Left lung (tissue), 10 donors: ENCODE data around the gene RNF223. TPM values are rescaled to one million over a fixed set of nuclear protein-coding genes. Genes with fewer than 3 reads are reported as not detected.

ENCODE experiments used
- ATAC-seq: fragments of 200-7000 bp; cut with Tn5 transposase; one replicate; pipeline ENCODE4 v1.9.1; 2020; ENCODE audit warnings: moderate library complexity
- DNase-seq, 4 donors: peaks; one replicate each; pipeline ENCODE4 v3.0.0-alpha.2; 2013 to 2020
- H3K27ac ChIP-seq, 2 donors: fragments of 200-600 bp; sonication (generic) in 1 of 2; one replicate each; pipeline versions ENCODE4 v1.5.0 to v1.8.0; 2020 to 2021
- H3K27me3 ChIP-seq, 2 donors: fragments of 200-600 bp; sonication (generic) in 1 of 2; one replicate each; pipeline versions ENCODE4 v1.5.0 to v1.8.0; 2020 to 2021
- H3K36me3 ChIP-seq, 2 donors: fragments of 200-600 bp; sonication (generic) in 1 of 2; one replicate each; pipeline versions ENCODE4 v1.5.0 to v1.8.0; 2020 to 2021
- H3K4me1 ChIP-seq, 2 donors: fragments of 200-600 bp; one replicate each; pipeline ENCODE4 v1.8.0; 2021
- H3K4me3 ChIP-seq, 2 donors: fragments of 200-600 bp; sonication (generic) in 1 of 2; one replicate each; pipeline versions ENCODE4 v1.5.0 to v1.8.0; 2020 to 2021; ENCODE audit warnings: mild to moderate bottlenecking in 1 of 2
- H3K9me3 ChIP-seq, 2 donors: fragments of 200-600 bp; sonication (generic) in 1 of 2; one replicate each; pipeline versions ENCODE4 v1.5.0 to v1.8.0; 2020 to 2021
- intact Hi-C, 2 donors: fragments of 100-400 bp; cut with DNase I; formaldehyde crosslinking; loops; one replicate each; pipeline versions ENCODE4 v1.11.2 to v1.14.2; 2022
- polyA plus RNA-seq, 6 donors: library from polyadenylated mRNA; unstranded; fragments of 120-200 nt; gene quantifications; one replicate each; pipeline ENCODE4 v1.2.1, GENCODE V29; 2013; ENCODE audit not compliant: insufficient read length in 6 of 6
- total RNA-seq, 2 donors: library from RNA; stranded (reverse); fragmentation: NEBNext Ultra II Directional; extraction: Animal tissue kit (Norgen Biotek cat#: 25700); gene quantifications; one replicate each; pipeline ENCODE4 v1.2.1, GENCODE V29; 2021
- TF ChIP-seq, protein P1 (sequence below), 2 donors: fragments of 200-600 bp; sonication (generic) in 1 of 2; IDR thresholded peaks; one replicate each; pipeline versions ENCODE4 v1.5.0 to v1.8.0; 2021; ENCODE audit warnings: antibody characterized with exemption in 2 of 2
- donor health status: DM: no; HTN: yes; CAD: no.
- donor health status: DM: no; HTN: no; CAD: no.

The RNF223 gene
- total and polyA plus RNA-seq, 8 donors = 0.13 to 1.7 (median 0.18) TPM

DNA sequence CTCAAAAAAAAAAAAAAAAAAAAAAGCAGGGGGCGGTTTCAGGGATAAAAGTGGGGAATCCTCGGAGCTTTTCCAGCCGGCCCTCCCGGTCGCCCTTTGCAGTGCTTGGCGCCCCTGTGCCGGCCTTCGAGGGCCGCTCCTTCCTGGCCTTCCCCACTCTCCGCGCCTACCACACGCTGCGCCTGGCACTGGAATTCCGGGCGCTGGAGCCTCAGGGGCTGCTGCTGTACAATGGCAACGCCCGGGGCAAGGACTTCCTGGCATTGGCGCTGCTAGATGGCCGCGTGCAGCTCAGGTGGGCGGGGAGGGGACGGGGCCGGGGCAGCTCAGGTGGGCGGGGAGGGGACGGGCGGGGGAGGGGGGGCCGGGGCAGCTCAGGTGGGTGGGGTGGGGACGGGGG lies 25.3 kb downstream of the RNF223 start:
- Histone ChIP-seq H3K9me3 (no peaks in the 10 kb centered on the region), H3K27ac (no peak overlapping the region), H3K36me3 (peaks cover 0 to 81% of the 10 kb centered on the region in 2 donors), H3K4me1 (no peaks in the 10 kb centered on the region), H3K4me3 (no peak overlapping the region), H3K27me3 (no peaks in the 10 kb centered on the region)
- intact Hi-C loops = no loop called here
- DNase-seq (no peak), ATAC-seq (no peak)
- TF ChIP-seq, protein P1, sequence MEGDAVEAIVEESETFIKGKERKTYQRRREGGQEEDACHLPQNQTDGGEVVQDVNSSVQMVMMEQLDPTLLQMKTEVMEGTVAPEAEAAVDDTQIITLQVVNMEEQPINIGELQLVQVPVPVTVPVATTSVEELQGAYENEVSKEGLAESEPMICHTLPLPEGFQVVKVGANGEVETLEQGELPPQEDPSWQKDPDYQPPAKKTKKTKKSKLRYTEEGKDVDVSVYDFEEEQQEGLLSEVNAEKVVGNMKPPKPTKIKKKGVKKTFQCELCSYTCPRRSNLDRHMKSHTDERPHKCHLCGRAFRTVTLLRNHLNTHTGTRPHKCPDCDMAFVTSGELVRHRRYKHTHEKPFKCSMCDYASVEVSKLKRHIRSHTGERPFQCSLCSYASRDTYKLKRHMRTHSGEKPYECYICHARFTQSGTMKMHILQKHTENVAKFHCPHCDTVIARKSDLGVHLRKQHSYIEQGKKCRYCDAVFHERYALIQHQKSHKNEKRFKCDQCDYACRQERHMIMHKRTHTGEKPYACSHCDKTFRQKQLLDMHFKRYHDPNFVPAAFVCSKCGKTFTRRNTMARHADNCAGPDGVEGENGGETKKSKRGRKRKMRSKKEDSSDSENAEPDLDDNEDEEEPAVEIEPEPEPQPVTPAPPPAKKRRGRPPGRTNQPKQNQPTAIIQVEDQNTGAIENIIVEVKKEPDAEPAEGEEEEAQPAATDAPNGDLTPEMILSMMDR (IDR thresholded peaks at IDR 0.05) = no peak

DNA sequence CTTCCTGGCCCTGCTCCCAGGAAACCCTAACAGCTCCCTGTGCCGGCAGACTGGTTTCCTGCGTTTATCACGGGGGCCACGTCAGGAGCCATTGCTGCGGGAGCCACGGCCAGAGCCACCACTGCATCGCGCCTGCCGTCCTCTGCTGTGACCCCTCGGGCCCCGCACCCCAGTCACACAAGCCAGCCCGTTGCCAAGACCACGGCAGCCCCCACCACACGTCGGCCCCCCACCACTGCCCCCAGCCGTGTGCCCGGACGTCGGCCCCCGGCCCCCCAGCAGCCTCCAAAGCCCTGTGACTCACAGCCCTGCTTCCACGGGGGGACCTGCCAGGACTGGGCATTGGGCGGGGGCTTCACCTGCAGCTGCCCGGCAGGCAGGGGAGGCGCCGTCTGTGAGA lies 26.1 kb downstream of the RNF223 start:
- TF ChIP-seq, protein P1 (IDR thresholded peaks at IDR 0.05) = no peak
- DNase-seq = no peak
- Histone ChIP-seq H3K4me1 (no peaks in the 10 kb centered on the region), H3K4me3 (no peak overlapping the region), H3K9me3 (no peaks in the 10 kb centered on the region), H3K27ac (no peak overlapping the region), H3K36me3 (peaks cover 0 to 81% of the 10 kb centered on the region in 2 donors), H3K27me3 (no peaks in the 10 kb centered on the region)
- no peak for ATAC-seq
- intact Hi-C loops = no loop called here

DNA sequence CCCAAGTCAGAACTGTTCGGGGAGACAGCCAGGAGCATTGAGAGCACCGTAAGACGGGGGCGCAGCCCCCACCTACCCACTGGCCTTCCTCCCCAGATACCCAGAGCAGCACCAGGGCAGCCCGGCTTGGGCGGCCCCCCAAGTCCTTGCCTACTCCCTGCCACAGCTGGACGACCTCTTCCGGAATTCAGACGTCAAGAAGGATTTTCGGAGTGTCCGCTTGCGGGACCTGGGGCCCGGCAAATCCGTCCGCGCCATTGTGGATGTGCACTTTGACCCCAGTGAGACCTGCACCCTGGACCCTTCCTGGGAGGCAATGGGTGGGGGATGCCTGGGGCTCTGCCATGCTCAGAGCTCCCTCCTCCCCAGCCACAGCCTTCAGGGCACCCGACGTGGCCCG lies 26.7 kb downstream of the RNF223 start:
- DNase-seq = no peak
- intact Hi-C loops = no loop called here

DNA sequence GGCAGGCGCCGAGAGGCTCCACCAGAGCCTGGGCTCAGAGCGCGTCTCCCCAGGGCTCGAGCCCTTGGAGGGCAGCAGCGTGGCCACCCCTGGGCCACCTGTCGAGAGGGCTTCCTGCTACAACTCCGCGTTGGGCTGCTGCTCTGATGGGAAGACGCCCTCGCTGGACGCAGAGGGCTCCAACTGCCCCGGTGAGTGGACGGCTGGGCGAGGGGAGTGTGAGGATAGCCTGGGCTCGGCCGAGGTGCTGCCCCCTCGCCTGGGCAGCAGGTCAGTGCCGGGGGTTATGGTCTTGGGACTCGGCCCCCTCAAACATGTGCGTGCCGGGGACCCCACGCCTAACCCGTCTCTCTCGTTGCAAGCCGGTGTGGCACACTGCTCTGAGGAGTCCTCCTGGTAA lies 27.3 kb downstream of the RNF223 start:
- Histone ChIP-seq H3K9me3 (no peaks in the 10 kb centered on the region), H3K36me3 (peaks cover 0 to 78% of the 10 kb centered on the region in 2 donors), H3K4me3 (no peak overlapping the region), H3K4me1 (no peaks in the 10 kb centered on the region), H3K27me3 (no peaks in the 10 kb centered on the region), H3K27ac (no peak overlapping the region)
- TF ChIP-seq, protein P1 (IDR thresholded peaks at IDR 0.05) = no peak
- ATAC-seq (no peak), DNase-seq (no peak)
- intact Hi-C loops = no loop called here

More for the DNA sequence above, 26.7 kb downstream of the RNF223 start:
- Histone ChIP-seq H3K4me3 (no peak overlapping the region), H3K4me1 (no peaks in the 10 kb centered on the region), H3K36me3 (peaks cover 0 to 78% of the 10 kb centered on the region in 2 donors), H3K27ac (no peak overlapping the region), H3K9me3 (no peaks in the 10 kb centered on the region), H3K27me3 (no peaks in the 10 kb centered on the region)
- TF ChIP-seq, protein P1 (IDR thresholded peaks at IDR 0.05) = no peak
- ATAC-seq = no peak

DNA sequence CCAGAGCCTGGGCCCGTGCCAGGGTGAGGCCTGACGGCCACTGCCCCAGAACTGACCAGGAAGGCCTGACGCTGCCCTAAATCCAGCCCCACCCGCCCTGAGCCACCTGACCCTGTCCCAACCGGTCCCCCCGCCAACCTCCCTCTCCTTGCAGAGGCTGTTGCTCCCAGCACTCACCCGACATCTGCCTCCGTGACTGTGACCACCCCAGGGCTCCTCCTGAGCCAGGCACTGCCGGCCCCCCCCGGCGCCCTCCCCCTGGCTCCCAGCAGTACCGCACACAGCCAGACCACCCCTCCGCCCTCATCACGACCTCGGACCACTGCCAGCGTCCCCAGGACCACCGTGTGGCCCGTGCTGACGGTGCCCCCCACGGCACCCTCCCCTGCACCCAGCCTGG lies 27.9 kb downstream of the RNF223 start:
- ATAC-seq = no peak
- Histone ChIP-seq H3K4me3 (no peak overlapping the region), H3K27me3 (peaks cover 0 to 3% of the 10 kb centered on the region in 2 donors), H3K9me3 (no peaks in the 10 kb centered on the region), H3K27ac (no peak overlapping the region), H3K36me3 (peaks cover 0 to 74% of the 10 kb centered on the region in 2 donors), H3K4me1 (no peaks in the 10 kb centered on the region)
- no peak for DNase-seq
- intact Hi-C loops = no loop called here
- TF ChIP-seq, protein P1 (IDR thresholded peaks at IDR 0.05) = no peak
